NCI-H1092 (cell line): Measurements from ENCODE around the gene DIPK1B.

Experiments used
- DNase-seq: peaks from one replicate; lab custom pipeline; 2025; lab: John Stamatoyannopoulos, UW

Gene DIPK1B

DNA sequence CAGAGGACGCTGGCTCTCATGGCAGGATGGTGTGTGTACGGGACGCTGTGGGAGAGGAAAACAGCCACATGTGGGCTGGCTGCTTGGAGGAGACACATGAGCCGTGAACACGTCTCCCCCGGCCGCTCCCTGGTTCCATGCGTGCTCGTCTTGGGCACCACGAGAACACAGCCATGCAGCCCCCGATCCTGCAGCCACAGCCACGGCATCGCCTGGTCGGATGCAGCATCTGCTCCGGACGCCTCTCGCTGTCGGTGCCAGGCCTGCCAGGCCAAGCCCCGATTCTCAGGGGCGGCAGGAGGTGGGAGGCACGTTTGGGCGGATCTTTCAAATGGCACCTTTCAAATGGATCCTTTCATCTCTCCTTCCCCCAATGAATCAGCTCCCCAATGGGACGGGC, 27.1 kb downstream of the DIPK1B start:
- no peak for DNase-seq

DNA sequence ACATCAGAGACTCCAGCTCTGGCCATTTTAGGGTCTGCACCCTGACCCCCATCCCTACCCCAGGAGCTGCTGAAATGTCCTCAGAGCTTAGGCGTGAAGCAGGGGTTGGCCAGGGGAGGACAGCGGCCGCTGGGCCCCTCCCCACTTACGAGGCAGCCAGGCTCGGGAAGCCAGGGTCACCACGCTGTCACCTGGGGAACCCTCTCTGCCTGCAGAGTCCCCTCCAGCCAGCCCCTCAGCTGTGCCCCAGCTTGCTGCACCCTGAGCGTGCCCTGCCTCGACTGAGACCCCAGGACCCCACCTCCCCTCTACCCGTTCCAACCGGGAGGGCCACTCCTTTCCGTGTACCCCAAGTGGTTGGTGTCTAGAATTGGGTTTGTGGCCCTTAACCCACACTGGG, 27.7 kb downstream of the DIPK1B start:
- no peak for DNase-seq

DNA sequence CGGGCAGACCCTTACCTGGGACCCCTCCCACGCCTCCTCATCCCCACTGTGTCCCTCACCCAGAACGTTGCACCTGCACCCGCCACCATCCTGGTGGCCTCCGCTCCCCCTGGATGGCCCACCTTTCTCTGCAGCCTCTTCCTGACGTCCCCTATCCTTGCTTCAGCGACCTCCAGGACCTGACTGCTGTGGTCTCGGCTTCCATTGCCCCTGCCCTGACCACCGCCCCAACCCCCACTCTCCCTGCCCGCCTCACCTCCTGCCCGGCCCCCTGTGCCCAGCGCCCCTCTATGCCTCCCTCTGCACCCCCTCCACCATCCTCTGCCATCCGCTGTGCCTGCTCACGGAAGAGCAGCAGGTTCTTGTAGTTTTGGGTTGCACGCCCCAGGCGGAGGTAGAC, 28.1 kb downstream of the DIPK1B start:
- no peak for DNase-seq

DNA sequence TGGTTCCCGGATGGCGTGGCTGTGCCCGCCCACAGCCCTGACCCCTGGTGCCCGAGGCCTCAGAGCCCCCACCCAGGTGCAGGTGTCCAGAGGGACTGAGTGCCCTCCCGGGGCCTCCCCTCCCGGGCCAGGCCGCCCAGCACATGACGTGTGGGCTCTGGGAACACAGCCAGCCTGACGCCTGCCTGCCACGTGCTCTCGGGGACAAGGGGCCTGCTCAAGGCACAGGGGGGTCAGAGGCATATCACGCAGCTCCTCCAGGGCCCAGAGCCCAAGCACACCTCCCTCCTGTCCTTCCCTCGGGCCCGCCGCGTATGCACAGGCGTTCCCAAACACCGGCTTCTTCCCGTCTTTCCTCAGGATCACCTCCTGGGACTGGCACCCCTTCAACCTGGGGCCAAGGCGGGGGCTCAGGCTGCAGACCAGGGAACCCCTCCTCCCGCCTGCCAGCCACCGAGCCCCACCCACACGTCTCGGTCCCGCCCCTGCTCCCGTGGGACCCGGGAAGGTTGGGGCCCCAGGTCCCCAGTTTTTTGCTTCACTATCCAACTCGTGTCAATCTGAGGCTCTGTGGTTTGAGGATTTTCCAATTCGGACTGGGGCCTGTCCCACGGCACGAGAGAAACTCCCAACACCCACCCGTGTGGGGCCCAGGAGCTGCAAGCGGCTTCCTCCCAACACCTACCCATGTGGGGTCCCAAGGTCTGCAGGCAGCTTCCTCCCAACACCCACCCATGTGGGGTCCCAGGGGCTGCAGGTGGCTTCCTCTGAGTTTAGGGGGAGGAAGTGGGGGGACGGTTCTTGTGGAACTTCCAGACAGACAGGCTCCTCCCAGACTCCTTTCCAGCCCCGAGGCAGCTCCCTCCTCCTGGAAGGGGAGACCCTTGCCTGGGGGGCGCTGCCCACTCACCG, 28.9 kb downstream of the DIPK1B start:
- no peak for DNase-seq

DNA sequence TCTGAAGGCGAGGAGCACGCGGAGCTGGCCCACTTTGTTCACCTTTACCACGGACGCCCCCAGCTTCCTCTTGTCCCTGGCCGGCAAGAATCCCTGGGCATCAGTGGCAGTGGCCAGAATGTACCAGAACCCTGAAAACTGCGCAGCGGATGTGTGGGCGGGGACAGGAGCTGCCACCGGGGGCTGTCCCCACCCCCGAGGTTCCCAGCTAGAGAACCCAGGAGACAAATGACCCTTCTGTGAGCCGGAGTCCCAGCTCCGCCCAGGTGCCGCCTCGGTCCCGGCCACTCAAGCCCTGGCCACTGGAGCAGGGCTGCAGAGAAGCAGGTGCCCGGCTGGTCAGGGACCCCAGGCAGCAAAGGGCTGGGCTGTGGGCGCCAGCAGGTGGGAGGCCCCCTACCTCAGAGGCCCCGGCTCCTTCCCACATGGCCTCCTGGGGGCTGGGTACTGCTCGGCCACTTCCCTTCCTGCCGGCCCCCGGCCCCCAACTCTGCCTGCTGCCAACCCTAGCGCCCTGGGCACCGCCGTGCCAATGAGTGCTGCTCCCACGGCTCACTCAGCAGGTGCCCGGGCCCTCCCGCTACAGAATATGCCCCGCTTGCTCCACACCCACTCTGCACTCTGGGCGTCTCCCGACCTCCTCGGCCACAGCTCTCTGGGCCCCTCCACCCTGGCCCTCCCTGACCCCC, 29.7 kb downstream of the DIPK1B start:
- no peak for DNase-seq

DNA sequence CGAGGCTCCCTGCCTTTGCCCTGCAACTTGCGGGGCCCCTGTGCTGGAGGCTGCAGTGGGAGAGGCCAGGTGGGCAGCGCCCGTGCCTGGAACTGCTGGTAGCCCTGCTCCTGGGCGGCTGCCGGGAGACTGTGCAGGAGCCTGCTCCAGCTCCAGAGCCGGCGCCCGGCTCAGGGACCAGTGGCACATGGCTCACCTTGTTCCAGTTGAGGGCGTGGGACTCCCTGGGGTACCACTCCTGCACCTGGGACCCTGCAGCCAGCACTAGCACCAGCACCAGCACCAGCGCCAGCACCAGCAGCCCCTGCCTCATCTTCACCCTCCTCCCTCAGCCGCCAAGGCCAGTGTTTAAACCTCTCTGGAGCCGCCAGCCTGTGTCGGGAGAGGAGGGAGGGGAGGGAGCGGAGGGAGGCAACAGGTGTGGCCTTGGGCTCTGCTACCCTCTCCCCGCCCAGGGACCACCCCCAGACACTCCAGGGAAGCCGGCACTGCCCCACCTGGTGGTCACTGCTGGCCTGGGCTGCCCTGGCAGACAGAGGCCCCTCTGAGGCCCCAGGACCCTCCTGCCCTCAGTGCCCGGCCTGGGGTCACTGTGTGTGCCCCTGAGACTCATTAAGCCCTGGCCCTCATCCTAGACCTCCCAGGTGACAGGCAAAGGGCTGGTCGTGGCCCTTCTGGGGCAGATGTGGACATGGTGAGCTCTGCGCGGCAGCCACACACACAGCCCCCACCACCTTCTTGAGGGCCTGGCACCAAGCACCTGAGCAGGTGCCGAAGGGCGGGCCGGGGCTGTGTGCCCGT, 30.4 kb downstream of the DIPK1B start, which contains the start of gene LCN10:
TSS of gene LCN10 (minus strand) at position 350 of the 801 bp plus-strand sequence. CDS start at position 313, 37 bp downstream.
- no peak for DNase-seq

DNA sequence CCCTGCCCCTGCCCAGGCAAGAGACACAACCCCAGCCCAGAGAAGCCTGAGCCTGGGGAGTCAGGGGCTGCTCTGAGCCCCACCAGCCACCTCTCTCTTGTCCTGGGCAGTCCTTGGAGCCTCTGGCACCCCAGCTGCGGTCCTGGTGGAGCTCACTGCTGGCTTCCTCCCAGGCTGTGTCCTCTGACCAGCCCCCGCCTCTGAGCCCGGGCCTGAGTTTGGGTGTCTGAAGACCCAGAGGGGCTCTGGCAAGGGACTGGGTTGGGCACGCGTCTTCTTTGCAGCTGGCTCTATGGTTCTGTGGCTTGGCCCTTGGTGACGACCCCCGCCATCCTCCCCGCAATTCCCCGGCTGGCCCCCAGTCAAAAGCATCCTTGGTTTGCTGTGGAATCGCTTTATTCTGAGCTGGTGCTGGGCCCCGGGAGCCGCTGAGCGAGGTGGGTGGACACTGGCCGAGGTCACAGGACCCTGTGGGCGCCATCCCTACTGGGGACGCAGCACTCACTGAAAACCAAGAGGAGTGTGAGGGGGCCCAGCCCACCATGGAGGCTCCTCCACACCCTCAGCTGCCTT, 31.4 kb downstream of the DIPK1B start:
- DNase-seq: no peak

DNA sequence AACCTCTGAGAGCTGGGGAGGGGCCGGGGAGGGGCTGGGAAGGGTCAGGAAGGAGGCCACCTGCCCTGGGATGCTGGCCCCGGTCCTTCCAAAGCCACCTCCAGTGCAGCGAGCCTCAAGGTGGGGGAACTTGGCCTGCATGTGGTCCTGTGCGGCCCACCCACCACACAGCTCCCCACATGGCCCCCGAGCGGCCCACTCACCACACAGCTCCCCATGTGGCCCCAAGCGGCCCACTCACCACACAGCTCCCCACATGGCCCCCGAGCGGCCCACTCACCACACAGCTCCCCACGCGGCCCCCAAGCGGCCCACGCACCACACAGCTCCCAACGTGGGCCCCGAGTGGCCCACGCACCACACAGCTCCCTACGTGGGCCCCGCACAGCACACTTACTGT, 32.4 kb downstream of the DIPK1B start:
- DNase-seq: no peak

DNA sequence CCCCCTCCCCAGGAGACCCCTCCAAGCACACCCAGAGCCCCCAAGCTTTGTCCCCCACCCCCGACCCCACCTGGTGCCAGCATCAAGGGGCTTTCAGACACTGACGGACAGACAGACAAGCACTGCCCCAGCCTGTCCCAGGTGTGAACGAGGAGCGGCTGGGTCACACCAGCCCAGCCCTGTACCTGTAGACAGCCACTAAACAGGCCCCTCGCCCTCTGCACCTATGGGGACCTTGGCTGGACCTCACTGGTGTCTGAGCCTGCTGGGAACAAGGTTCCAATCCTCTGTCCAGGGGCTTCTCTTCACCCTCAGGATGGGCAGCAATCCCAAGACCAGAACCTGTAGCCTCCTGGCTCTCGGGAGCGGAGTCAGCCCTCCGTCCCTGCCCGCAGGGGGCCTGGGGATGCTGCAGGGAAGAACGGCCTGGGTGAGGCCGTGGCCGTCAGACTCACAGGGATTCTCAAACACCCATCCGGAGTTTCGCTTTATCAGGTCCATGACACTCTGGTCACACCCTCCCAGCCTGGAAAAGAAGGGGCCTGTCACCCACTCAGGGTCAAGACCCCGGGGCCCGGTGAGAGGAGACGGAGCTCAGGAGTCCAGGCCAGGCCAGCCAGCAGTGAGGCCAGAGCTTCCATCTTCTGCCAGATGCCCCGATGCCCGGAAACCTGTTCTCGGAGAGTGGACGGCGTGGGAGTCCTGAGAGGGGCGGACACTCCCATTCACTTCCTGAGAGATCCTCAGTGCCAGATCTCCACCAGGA, 33.2 kb downstream of the DIPK1B start:
- no peak for DNase-seq

DNA sequence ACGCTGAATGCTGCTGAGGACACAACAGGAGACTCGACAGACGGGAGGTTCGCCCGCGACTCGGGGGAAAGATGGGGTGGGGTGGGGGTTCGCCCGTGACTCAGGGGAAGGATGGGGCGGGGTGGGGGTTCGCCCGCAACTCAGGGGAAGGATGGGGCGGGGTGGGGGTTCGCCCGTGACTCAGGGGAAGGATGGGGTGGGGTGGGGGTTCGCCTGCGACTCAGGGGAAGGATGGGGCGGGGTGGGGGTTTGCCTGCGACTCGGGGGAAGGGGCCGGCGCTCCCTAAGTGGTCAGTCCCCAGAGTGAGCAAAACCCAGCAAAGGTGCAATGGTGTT, 33.8 kb downstream of the DIPK1B start:
- DNase-seq: no peak

DNA sequence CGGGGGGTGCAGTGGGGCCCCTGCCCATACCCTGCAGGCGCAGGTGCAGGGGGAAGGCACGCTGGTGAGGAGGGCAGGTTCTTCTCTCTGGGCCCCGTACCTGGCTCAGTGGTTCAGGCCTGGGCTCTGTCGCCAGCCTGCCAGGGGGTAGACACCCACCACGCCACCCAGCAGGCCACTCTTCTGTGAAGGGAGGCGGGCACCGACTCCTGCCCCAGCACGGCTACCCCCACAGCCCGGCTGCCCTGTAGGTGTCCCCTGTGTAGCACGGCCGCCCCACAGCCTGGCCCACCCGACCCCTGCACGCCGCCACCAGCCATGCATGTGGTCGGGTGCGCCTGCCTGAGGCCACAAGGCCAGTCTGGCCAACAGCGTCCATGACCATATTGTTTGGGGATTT, 34.2 kb downstream of the DIPK1B start:
- no peak for DNase-seq

DNA sequence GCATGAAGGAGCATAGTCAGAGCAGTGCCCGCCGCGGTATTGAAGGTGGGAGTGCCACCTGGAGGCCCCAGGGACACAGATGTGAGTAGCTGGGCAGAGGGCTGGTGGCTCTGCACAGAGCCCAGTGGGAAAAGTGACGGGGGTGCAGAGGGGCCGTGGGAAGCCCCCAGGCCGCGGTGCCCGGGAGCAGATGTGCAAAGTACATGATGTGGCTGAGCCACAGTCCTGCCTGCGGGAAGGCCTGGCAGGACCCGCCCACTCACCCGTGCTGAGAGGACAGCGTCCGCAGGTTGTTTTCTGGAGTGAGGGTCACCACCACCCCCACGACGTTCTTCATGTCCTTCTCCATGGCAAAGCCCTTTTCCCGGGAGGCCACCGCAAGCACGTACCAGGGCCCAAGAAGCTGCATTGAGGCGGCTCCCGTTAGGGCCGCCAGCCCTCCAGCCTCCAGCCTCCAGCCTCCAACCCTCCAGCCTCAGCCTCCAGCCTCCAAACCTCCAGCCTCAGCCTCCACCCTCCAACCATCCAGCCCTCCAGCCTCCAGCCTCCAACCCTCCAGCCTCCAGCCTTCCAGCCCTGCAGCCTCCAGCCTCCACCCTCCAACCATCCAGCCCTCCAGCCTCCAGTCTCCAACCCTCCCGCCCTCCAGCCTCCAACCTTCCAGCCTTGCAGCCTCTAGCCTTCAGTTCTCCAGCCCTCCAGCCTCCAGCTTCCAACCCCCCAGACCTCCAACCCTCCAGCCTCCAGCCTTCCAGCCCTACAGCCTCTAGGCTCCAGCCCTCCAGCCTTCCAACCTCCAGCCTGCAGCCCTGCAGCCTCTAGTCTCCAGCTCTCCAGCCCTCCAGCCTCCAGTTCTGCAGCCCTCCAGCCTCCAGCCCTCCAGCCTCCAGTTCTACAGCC, 35.0 kb downstream of the DIPK1B start:
- DNase-seq: no peak

DNA sequence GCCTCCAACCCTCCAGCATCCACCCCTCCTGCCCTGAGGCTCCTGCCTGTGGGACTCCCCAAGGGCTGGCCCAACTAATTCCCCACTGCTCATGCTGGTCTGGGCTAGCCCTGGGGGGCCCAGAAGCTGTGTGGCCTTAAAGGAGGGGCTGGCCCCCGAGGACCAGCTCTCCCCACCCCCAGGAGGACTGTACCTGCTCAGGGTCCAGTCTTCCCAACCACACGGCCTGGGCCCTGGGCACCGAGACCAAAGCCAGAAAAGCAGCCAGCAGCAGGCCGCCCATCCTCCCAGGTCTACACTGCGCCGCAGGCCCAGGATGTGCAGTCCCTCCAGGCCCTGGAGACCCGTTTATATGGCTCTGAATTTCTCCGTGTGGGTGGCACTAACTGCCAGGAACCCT, 35.8 kb downstream of the DIPK1B start, which contains the start of gene LCN6:
TSS of gene LCN6 (minus strand) at position 325 of the 400 bp plus-strand sequence. CDS start at position 283, 42 bp downstream.
- DNase-seq: no peak

DNA sequence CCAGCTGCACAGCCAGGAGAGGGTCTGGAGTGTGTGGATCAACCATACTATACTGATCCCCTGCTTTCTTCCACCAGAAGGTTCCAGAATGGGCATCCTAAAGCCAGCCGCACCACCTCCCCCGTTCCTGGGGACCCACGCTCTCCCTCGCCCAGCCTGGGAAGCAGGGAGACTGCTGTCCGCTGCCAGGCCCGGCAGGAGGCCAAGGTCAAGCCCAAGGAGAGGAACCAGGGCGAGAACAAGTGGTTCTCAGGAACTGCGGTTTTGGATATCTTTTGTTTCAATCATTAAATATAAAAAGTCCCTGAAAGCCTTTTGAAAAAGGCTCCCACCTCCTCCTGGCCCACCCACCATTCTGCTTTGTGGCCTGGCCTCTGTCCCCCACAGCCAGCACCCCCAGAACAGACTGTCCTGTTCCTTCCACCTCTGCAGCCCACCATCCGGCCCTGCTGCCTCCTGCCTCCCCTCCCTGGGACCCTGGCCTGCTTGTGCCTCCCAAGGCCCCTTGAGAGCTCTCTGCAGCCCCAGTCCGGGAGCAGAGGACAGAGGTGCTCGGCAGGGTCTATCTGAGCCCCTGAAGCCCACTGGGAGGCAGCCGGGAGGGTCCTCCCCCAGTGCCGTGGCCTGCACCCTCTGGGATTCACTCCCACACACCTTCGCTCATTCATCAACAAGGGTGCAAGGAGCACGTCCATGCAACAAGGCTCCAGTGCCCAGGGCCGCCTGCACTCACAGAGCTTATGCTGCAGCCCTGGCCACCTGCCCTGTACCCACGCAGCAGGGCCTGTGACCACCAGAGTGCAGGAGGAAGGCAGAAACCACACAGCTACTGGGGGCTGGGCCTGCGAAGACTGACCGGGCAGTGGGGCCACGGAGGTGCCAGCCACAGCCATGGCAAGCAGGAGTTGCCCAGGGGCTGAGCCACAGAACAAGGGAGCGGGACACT, 36.6 kb downstream of the DIPK1B start:
- no peak for DNase-seq

DNA sequence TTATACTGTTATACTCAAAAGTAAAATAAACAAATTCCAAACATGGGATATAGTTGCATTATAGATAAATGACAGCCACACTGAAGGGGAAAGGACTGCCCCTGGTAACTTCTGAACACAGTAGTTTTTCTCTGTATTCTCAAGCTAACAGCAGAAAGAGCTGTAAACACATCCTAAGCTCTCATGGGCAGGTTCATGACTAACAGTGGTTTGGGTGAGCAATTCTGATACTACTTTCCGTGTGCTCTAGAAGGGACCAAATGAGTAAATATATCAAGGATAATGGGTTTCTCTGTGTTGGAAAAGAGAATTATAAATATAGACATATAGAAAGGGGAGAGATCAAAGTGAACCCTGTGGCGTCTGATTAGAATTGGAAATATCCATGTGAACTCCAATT, 38.2 kb downstream of the DIPK1B start:
- DNase-seq: no peak

DNA sequence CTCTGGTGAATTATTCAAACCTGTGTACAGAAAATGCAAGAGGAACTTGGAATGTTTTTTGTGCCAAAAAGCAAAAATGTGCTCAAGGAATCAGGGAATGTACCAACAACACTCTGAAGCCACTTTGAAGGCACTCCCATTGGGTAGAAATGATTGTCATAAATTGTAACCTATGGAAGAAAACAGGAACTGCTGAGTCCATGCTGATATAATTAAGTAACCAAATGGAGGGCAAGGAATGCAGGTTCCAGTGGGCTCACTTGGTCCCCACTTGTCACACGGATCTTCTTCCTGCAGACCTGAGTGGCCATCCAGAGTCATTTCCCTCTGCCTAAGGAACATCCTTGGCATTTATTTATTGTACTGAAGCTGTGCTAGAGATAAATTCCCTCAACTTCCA, 38.9 kb downstream of the DIPK1B start:
- DNase-seq: no peak

DNA sequence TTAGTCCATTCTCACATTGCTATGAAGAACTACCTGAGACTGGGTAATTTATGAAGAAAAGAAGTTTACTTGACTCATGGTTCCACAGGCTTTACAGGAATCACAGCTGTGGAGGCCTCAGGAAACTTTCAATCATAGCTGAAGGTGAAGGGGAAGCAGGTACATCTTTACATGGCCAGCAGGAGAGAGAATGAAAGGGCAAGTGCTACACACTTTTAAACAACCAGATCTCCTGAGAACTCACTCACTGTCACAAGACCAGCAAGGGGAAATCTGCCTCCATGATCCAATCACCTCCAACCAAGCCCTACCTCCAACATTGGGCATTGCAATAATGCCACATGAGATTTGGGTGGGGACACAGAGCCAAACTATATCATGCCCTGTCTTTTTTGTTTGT, 39.4 kb downstream of the DIPK1B start:
- no peak for DNase-seq

DNA sequence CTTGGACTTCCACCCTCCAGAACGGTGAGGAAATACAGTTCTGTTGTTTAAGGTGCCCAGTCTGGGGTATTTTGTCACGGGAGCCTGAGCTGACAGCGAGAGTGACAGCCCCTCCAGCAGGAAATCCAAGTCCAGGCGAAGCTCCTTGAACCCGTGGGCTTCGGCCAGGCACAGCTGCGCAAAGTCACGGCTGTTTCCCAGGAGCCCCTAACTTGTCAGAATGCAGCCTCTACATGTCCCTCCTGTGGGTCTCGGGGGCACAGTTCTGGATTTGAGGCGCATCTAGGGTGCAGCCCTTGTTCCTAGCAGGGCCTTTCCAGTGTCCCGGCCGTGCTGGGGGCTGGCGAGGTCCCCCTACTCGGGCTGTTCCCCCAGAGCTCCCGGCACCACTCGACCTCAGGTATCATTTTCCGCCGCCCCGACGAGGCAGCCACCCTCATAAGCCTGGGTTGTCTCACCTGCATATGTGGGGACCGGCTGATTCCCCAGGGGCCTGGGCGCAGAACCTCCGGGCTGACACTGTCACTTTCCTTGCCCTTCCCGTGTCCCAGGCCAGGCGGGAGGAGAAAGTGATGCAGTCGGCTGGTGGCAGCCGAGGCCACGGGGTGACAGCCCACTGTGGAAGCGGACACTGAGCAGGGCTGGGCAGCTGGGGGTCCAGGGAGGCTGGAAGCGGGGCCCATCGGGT, 41.1 kb downstream of the DIPK1B start:
- no peak for DNase-seq
